ENCODE measurements around the gene TRIM26.
"Not testable (repeated sequence)": the region's sequence is repeated elsewhere in the genome, so short reads cannot be mapped to it uniquely, and the experiment has no call there.

TRIM26 gene

DNA sequence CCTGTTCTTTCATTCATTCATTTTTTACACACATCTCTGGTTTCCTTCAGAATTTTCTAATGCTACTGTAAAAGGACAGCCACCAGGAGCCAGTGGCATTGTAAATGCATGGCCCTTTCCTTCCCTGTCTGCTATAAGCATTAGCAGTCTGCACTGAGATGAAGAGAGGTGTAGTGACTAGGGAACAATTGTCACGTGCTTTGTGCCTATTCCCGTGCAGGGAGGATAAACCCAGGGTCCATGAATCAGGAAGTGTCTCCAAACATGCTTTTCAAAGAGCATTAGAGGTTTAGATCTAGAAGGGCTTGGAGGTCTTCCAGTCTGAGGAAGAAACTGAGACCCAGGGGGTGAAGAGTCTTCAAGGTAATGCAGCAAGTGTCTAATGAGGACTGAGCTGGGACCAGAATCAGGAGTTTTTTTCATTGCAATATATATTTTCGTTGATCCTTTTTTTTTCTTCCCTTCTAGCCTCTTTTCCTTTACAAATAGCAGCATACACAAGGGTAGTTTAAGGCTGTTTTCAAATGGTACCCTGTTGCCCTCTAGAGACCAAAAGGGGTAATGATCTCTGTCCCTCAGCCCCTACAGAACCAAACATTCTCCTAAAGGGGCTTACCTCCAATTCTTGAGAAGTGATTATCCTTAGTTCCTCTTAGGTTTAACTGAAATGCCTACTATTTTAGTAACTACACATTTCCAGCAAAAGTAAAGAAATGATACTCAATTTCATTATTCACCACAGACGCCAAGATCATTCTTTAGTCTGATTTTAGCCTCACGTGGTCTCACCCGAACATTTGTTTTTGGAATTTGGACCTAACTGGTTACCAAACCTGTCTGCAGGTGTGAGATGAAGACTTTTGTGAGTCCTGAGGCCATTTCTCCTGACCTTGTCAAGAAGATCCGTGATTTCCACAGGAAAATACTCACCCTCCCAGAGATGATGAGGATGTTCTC, 43.3 kb downstream of the TRIM26 start:
- DNase-seq (ENCODE audit: low read depth) = no peak

DNA sequence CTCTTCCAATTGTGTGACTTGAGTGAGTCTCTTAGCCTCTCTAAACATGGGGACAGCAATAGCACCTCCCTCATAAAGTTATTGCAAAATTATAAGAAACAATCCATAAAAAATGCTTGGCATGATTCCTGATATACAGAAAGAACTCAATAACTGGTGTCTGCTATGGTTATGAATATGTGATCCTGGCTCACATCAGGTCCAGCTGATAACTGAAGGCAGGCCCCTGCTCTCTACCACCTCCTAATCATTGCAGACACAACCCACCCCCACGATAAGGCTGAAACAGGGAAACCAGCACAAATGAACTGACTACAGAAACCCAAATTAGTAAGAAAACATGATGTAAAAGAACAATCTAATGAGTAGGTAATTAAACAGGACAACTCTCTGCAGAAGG, 44.5 kb downstream of the TRIM26 start:
- no peak for DNase-seq (ENCODE audit: low read depth)

DNA sequence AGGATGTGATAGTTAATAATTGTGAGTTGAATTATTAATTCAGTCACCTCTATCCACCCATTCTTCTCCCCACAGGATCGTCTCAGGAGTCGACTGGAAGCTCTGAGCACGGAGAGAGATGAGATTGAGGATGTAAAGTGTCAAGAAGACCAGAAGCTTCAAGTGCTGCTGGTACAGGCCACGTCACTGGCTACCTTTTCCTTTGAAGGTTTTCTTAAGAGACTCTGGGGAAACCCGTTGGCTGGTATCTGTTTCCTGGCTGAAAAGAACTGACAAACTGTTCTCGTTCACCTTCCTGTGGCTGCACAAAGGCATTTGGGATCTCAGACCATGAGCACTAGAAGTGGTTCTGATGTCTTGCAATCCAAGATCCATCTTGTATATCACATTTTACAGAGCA, 46.1 kb downstream of the TRIM26 start:
- DNase-seq (ENCODE audit: low read depth) = no peak

DNA sequence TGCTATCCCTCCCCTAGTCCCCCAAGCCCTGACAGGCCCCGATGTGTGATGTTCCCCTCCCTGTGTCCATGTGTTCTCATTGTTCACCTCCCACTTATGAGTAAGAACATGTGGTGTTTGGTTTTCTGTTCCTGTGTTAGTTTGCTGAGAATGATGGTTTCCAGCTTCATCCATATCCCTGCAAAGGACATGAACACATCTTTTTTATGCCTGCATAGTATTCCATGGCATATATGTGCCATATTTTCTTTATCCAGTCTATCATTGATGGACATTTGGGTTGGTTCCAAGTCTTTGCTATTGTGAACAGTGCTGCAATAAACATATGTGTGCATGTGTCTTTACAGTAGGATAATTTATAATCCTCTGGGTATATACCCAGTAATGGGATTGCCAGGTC, 48.0 kb downstream of the TRIM26 start:
- DNase-seq (ENCODE audit: low read depth) = not testable (repeated sequence)

DNA sequence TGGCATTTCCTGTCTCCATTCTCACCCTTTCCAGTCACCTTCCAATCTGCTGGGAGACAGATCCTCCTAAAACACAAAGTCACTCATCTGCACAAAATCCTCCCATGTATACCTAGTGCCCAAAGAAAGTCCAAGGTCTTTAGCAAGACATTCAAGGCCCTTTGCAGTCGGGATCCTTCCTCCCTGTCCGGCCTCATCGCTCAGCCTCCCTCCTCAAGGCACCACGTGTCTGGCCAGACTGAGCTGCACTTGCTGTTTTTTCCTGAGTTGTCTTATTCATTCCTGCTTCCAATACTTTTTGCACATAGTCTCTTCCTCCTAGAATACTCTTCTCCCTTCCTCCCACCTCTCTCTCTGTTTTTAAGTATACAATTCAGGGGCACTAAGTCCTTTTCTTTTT, 48.5 kb downstream of the TRIM26 start:
- no peak for DNase-seq (ENCODE audit: low read depth)

DNA sequence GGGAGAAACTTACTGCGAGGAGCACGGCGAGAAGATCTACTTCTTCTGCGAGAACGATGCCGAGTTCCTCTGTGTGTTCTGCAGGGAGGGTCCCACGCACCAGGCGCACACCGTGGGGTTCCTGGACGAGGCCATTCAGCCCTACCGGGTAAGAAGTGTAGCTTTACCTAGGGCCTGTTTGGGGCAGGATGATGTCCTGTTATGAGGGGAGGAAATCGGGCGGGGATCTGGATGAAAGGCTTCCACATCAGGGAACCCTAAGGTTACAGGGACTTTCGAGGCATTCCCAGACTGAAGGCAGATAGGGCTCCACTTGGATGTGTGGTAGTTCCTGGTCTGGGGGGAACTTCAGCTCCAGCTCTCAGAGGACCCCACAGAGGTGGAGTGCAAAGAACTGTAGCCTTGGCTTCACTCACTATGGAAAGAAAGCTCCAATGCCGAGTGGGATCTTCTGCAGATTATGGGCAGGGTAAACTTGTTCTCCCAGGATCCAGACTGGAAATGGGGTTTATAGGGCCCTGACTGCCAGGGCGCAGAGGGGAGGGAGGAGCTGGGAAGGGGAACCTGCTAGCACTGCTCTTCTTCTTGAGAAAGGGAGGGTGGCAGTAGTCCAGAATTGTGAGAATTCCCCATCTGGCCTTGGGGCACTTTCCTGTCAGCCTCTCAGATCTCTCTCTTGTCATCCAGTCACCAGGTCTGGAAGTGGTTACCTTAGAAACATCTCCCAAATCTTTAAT, 49.1 kb downstream of the TRIM26 start:
- DNase-seq (ENCODE audit: low read depth) = no peak

DNA sequence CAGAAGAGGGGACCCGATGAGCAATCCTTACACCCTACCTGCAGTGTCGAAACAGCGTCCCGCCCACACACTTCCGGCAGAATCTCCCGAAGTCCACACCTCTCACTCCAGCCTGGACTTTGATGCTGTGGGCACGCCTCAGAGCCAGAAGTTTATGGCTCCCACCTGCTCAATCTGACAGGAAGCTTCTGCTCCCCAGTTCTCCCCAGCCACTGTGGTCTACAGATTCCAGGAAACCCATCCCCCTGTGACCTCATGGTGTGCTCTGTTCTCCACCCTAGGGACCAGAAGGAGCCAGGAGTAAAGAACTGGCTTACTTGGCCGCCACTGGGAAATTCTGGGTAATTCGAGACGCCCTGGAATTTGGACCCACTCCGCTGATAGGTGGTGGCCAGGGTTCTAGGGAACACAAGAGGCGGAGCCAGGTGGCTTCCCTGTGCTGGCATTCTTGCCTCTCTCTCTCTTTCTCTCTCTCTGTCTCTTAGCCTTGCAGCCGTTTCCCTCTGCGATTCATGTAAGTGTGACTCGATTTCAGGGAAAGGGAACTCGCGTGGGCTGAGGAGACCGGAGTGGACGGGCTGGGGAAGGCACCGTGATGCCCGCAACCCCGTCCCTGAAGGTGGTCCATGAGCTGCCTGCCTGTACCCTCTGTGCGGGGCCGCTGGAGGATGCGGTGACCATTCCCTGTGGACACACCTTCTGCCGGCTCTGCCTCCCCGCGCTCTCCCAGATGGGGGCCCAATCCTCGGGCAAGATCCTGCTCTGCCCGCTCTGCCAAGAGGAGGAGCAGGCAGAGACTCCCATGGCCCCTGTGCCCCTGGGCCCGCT, 49.9 kb downstream of the TRIM26 start, which contains the start of gene TRIM15:
TRIM15 (plus strand) TSS at position 457 of the 828 bp plus-strand sequence; CDS start at position 596, 139 bp downstream.
- DNase-seq (ENCODE audit: low read depth) = no peak

DNA sequence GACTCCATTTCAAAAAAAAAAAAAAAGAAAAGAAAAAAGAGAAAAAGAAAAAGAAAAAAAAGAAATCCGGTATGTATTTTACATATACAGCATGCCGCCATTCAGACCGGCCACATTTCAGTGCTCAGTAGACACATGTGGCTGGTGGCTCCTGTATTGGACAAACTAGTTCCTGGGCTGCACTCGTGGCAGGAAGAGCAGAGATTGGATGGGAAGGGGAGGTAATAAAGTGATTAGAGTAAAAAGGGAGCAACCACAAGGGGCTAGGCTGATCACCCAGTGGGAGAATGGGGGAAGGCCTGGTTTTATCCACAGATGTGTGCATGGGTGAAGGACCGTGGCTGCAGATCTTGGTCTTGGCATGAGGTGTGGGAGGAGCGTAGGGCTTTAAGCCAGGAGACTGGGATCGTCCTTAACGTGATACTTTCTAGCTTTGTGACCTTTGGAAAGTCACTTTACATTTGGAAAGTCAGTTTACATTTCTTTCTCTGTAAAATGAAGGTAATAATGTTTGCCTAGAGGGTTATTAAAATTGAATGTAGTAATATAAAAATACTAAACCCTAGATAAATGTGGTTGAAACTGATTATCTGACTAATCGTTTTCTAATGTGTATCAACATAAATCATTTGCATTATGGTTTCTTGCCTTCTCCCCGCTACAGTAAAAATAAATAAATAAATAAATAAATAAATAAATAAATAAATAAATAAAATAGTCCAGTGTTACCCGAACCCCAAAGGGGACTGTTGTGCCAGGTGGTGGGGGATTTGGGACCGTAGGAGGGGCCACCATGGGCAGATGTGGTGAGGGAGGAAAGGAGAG, 50.7 kb downstream of the TRIM26 start:
- DNase-seq (ENCODE audit: low read depth) = no peak

DNA sequence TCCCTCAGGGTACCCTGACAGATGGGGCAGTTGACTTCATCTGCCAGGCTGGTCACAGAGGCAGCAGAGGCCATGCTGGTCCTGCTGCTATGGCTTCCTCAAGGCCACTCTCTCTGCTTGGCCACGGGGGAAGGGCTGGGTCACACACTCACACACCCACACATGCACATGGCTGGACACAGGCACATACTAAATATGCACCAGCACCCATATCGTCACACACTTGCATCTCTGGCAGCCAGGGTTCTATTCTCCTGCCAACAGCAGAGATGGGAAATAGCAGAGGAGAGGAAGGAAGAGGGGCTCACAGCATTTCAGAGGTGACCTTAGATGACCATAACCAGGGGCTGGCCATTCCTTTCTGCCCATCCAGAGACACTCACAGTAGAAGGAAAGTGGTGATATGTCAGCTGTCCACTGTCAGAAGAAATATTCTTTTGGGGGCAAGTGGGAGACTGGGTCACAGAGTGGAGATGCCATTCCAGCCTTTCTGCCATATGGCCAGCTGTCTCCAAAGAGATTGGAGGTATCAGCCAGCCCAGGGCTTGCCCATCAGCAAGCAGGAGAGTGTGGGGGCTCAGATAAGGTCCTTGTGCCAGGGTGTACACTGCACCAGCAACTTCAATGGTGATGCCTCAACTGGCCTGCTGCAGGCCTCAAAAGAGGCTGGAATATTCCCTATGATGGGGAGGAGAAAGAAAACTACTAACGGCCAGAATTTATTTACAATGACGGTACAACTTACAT, 52.2 kb downstream of the TRIM26 start, which contains the start of gene TRIM10:
TRIM10 (minus strand) TSS at position 427 of the 747 bp plus-strand sequence; CDS start at position 74, 353 bp downstream.
- DNase-seq (ENCODE audit: low read depth) = no peak

DNA sequence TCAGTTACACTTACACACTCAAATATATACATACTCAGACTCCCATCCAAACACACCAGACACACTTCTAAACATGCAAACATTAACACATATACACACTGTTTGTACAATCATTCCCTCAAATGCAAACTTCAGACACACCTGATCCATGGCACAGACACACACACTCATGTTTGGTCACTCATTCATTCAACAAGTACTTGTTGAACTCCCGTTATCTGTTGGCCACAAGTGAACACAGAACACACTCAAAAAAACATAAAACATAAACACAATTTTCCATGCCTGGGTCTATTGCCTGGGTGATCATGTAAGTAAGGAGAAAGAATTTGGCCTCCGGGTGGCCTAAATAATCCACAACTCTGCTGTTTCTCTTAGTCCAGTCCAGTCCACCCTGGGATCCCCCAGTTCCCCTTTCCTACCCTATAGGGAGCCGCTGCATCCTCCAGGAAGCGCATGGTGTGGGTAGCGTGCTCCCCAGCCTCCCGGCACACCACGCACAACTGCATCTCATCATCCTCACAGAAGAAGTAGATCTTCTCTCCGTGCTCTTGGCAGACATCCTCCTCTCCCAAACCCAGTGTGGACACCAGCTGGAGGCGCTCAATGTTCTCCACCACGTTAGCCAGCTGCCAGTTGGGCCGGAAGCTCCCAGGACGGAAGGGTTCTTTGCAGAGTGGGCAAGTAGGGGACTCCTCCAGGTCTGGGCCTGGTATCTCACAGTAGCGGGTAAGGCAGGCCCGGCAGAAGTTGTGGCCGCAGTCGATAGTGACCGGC, 53.0 kb downstream of the TRIM26 start:
- DNase-seq (ENCODE audit: low read depth) = no peak

DNA sequence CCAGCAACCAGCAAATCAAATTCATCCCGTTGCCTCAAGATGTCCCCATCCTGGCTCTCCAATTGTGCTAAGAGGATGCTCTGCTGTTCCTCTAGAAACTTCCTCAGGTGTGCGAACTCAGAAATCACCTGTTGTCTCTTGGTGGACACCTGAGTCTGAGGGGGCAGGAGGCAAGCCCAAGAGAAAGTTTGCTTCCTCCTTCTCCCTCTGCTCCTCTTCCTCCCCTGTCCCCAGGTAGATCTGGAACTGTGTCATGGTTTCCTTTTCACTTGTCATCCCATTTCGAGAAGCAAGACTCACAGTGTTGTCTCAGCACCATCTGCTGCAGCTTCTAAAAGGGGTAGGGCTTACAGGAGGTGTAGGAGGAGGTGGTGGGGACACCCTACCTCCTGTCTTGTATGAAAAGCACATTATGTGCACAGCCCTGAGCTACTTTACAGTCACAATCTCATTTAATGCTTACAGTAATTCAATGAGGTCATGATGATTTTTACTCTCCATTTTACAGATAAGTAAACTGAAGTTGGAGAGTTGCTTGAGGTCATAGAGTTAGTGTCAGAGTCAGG, 54.6 kb downstream of the TRIM26 start:
- DNase-seq (ENCODE audit: low read depth) = no peak

DNA sequence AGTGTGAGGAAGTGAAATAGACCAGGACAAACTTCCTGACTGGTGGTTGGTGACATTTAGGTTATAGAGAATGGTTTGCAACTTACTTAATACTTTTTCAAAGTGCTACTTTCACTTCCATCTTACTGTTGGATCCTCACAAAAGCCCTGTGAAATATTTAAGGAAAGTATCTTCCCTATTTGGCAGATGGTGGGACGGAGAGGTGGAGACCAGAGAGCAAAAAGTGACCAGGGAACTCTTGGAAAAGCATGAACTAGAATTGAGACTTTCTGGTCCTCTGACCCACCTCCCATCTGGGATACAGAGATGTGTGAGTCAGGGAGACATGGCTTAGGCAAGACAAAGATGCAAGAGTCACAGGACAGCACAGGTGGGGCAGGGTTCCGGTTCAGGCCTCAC, 55.2 kb downstream of the TRIM26 start:
- DNase-seq (ENCODE audit: low read depth) = no peak

DNA sequence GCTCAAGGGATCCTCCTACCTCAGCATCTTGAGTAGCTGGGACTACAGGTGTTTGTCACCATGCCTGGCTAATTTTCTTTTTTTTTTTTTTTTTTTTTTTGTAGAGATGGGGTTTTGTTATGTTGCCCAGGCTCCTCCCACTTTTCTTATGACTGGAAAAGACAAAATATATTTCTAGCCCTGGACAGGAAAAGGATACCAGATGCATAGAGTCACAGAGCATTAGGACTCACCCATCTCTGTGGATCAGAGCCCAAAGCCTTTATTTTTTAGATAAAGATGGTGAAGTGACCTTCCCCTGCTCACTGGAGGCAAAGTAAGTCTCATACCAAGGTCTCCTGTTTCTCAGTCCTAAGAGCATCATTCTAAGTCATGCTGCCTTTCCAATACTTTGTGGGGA, 55.6 kb downstream of the TRIM26 start:
- DNase-seq (ENCODE audit: low read depth) = no peak

DNA sequence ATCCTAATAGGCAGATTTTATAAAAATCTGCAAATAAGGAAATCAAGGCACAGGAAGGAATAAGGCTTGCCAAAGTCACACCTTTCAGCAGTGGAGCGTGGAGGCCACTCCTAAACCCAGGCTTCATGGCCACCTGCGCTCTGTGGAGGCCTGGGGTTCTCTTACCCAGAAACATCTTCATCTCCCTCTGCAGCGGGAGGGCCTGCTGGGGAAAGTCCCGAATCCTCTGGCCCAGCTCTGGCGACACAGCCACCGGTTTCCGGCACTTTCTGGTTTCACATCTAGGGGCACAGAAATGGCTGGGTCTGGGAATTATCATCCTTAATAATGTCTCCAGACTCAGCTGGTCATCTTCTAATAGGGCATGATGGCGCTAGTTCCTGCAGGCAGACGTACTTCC, 56.4 kb downstream of the TRIM26 start:
- no peak for DNase-seq (ENCODE audit: low read depth)

DNA sequence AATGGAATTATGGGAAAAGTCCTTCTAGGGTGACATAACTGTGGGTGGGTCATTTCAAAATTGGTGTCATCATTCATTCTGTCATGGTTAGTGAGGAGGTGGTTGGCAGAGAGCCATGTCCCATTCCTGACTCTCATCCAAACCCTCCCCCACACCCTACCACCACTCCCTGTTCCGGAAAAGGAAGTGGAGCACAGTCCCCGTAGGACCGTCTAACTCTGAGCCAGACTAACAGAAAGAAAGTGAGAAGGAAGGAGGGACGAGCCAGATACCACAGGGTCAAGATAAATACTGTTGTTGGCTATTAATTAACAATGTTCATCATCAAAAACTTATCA, 57.0 kb downstream of the TRIM26 start:
- no peak for DNase-seq (ENCODE audit: low read depth)

DNA sequence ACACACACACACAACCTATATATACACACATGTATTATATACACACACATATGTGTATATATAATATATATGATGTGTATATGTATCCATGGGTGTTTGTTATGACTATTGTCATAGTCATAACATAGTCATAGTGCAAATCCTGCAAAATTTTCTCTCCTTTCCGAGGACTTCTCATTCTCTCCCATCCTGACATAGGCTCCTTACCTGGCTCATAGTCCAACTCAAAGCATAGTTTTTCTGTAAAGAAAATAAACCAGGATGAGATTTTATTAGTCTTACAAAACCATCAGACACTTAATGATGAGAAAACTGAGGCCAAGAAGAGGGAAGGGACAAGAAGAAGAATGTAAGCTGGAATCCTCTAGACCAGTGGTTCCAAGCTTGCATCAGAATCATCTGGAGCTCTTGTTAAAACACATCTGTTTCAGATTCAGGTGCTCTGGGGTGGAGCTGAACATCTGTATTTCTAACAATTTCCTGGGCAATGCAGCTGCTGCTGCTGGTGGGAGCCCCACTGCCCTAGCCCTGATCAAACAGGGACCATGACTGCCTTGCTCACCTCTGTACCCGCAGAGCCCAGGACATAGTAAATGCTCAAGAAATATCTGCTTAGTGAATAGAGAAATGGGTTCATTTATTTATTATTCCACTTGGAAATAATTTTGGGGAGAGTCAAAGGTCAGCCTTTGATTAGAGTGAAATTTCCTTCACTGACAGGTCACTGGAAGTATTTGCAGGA, 57.5 kb downstream of the TRIM26 start:
- no peak for DNase-seq (ENCODE audit: low read depth)

DNA sequence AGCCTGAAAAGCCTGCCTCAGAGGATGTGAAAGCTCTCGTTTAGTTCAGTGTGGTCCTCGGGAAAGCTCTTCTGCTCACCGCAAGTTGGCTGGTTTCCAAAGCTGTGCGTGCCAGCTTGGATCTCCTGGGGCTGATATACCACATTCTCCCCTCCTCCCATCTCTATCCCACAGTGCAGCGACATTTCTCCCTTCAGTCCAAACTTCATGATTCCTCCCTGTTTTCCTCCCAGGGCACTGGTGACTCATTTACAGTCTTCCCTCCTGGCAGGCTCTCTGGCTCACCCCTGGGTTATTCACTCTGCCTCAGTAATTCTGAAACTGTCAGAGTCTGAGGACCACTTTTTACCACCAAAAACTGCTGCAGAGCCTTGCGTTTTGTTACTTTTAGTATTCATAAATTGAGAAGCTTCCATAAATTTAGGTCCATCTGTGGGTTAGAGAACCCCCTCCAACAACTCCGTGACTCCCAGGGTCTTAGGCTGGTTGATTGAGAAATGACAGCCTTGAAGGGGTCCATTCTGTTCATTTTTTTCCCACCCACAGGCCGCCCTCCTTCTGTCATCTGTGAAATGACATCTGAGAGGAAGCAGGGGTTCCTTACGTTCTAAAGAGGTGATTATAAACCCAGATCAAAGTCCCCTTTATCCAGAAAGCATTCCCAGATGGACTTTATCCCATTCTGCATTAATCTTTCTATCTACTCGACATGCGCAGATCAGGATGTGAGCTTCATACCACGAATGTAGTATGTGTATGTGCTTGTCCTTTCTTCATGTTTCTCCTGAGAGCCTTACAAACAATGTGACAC, 58.3 kb downstream of the TRIM26 start:
- DNase-seq (ENCODE audit: low read depth) = no peak

DNA sequence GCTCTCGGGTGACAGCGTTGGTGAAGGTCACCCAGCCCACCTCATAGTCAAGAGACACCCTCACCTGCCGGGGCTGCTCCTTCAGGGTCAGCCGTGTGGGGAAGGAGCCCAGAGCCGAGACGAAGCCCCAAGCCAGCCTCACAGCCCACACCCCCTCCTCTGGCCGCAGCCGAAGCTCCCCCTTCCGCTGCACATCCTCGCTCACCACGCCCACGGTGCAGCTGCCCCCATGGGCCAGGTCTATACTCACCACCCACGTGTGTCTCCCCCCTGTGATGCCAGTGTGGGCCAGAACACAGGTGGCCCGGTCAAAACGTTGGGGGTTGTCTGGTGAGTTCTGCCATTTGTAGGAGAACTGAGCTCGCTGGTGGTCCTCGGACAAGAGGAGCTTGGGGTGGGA, 59.1 kb downstream of the TRIM26 start:
- no peak for DNase-seq (ENCODE audit: low read depth)

Data from stimulated activated CD8-positive, alpha-beta memory T cell treated with anti-CD3 and anti-CD28 coated beads, Interleukin-12 subunit alpha, Interleukin-12 subunit beta, amount 100 ng/mL, for 1 hour (primary cell).